CD4-positive, alpha-beta T cell treated with Interleukin-15 for 4 hours (primary cell): ENCODE data around the gene LBHD1.
A peak's percentile ranks its signal among the peaks of the same experiment; 100 is the strongest.
"Not testable (repeated sequence)": the region's sequence is repeated elsewhere in the genome, so short reads cannot be mapped to it uniquely, and the experiment has no call there.

ENCODE experiments used
- DNase-seq: peaks from one replicate; pipeline ENCODE4 v3.0.0-alpha.2; 2020; ENCODE audit warnings: low spot score

The LBHD1 gene

DNA sequence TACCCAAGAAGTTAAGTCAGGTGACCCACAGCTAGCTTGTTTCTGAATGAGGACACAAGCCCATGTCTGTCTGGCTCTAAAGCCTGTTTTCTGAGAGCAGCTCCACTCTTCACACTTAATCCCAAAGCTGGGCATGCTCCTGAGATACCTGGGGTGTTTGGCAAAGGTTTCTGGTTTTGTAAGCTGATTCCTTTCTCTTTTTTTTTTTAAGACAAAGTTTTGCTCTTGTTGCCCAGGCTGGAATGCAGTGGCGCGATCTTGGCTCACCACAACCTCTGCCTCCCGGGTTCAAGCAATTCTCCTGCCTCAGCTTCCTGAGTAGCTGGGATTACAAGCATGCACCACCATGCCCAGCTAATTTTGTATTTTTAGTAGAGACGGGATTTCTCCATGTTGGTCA, 21.6 kb upstream of the LBHD1 start:
- not testable (repeated sequence) for DNase-seq

DNA sequence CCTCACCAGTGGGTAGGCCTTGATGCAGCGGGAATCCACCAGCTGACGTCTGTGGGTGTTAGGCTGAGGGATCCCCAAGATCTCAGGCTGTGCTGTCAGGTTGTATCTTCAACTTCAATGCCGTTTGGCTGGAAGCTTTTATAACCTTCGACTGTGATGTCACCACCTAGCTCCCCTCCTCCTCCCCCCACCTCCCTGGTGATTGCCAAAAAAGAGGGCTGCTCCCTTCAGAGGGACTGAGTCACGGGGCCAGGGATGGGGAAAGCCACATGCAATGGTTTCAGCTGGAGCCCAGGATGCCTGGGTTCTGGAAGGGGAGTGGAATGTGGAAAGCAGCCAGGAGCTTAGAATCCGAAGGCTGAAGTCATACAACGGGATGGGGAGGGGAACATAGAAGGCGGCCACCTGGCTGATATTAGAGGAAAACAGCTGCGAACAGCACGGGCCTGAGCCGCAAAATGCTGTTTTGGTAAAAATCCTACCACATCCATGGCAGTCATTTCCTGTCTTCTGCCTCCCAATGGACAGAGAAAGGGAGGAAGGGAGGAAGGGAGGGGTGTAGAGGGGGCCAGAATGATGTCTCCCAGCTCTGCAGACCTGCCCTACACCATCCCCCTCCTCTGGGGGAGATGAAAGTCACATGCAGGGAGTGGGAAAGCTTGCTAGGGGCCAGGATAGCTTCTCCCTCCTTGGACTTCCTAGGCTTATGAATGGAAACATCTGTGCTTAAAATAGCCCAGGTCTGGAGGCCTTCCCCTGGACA, 17.5 kb upstream of the LBHD1 start, which contains the start of gene LRRN4CL:
Gene LRRN4CL (minus strand): TSS at position 110 of the 763 bp plus-strand sequence. CDS start 1,022 bp downstream, outside the sequence.
- DNase-seq, result no peak

DNA sequence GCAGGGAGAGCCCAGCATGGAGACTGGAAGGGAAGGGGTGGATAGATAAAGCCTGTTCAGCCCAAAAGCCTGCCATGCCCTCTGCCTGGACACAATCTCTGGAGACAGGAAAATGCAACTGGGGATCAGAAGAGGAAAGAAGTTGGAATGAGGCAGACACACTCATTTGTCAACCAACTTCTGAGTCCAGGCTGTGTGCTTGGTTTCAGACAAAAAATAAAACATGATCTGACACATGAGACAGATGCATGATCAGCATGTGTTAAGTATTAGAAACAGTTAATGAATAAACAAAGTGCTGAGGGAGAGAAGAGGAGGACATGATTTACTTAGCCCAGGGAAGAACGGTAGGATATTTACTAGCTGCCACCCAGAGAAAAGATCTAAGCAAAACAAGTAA, 16.4 kb upstream of the LBHD1 start:
- DNase-seq, result no peak

DNA sequence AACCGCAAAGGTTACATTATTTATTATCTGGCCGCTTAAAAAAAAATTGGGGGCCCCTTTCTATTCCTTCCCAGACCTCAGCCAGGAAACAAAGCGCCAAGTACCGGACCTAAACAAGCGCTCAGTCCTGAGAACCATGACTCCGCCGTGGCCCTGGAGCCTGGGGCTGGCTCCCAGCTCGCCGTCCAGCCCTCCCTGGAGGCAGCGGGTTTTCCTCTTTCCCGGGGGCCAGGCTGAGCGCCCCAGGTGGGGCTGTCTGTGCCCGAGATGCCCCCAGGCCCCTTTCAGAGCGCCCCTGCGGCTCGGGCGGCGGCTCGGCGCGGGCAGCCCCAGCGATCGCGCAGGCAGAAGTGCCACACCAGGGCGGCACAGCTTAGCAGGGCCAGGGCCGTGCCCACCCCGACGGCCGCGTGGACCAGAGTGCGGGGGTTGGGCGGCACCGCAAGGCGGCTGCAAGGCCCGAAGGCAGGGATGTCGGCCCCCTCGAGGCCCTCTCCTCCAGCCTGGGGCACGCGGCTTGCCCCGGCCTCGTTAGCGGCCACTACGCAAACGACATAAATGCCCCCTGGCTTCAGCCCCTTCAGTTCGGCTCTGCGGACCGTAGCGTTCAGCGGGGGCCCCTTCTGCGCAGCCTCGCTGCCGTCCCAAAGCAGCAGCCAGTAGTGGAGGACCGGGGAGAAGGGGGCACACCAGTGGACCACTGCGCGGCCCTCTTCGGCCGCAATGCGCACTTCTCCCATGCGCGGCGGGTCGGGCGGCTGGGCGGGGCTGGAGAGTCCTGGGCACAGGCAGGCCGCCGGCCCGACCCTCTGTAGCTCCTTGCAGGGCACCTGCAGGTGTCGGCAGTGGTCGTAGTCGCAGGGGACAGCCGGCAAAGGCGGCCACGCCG, 15.7 kb upstream of the LBHD1 start:
- DNase-seq, result no peak

DNA sequence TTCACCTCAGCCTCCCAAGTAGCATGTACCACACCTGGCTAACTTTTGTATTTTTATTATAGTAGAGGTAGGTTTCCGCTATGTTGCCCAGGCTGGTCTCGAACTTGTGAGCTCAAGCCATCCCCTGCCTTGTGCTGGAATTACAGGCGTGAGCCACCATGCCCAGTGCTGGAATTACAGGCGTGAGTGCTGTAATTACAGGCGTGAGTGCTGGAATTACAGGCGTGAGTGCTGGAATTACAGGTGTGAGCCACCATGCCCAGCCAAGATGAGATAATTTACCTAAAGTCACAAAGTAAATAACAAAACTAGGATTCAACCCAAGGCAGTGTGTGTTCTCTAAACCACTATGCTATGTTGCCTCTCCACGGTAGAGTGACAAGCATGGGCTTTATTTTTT, 10.5 kb upstream of the LBHD1 start:
- no peak for DNase-seq

- peak; percentile 51 for DNase-seq
Measured at GRCh38 chr11:62680825-62681240, 8.8 kb upstream of the LBHD1 start.

DNA sequence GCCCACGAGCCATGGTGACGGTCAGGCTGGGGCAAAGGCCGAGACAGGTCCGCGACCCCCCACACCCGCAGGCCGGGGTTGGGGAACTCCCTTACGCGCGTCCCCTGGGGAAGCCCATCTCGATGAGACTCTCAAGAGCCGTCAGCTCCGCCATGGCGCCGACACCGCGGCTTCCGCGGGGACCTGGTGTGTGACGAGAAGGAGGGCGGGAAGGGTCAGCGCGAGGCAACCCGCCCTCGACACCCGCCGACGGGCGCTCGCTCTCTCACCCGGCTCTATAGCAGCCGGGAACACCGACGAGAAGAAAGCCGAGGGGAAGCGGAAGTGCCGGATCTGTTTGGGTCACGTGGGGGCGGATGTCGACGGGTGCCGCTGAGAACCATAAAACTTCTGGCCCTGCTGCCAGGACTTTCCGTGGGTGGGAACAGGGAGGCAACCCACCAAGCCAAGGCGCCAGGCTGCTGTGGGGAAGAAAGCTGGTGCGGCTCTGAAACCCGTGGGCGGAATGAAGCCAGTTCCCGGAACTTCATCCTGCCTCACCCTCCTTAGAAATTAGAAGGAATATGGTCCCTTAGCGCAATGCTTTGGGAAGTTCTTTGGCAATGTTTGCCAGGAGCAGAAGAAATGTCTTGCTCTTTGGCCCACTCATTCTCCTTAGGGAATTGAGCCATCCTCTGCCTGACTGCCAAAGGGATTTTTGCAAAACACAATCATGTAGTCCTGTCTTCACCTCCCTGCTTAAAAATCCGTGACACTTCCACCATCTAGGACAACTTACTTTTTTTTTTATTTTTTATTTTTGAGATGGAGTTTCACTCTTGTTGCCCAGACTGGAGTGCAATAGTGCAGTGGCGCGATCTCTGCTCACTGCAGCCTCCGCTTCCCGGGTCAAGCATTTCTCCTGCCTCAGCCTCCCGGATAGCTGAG, 7.0 kb upstream of the LBHD1 start, which contains the start of gene UBXN1:
Gene UBXN1 (minus strand): TSS at position 304 of the 927 bp plus-strand sequence. CDS start 150 bp downstream, at position 154.
- peak; percentile 85 for DNase-seq

DNA sequence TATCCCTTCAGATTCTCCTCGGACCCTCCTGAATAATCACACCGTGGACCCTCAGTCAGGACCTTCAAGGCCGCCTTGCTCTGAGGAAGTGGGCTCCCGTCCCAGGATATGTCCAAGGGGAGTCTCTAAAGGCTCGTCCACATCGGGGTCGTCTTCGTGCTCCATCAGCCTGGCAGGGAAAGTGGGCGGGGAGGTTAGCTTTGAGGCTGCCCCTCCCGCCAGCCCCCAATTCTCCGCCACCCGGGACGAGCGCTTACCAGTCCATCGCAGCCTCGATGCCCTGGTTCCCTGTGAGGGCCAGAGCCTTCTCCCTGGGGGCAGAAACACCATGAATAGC, 6.3 kb upstream of the LBHD1 start:
- DNase-seq, result no peak

GRCh38 chr11:62677714-62678113, 5.6 kb upstream of the LBHD1 start:
- no peak for DNase-seq

GRCh38 chr11:62677156-62677555, 5.1 kb upstream of the LBHD1 start:
- no peak for DNase-seq

- no peak for DNase-seq
Measured at GRCh38 chr11:62676698-62677097, 4.6 kb upstream of the LBHD1 start.

DNA sequence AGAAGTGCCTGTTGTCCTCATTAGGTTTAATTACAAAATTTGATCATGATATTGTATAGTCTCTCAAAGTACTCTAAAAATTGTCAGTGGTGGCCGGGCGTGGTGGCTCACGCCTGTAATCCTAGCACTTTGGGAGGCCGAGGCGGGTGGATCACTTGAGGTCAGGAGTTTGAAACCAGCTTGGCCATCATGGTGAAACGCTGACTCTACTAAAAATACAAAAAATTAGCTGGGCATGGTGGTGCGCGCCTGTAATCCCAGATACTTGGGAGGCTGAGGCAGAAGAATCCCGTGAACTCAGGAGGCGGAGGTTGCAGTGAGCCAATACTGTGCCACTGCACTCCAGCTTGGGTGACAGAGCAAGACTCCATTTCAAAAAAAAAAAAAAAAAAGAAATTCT, 3.3 kb upstream of the LBHD1 start:
- not testable (repeated sequence) for DNase-seq

DNA sequence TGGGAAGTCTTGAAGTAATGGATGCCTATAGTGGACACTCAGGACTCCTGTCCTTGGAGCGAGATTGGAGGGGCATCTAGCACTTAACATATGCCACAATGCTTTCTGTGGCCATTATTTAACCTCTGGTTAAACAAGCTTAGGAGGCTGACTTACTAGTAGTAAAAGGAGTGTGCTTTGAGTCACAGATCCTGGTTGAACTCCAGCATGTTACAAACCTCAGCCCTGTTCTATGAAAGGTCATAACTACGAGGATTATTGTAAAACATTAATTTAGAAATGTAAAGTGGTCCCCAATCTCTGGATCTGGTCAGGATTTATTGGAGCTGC, 1.1 kb upstream of the LBHD1 start:
- DNase-seq, result no peak

- DNase-seq, result no peak
Measured at GRCh38 chr11:62671236-62671607, 845 bp downstream of the LBHD1 start.

DNA sequence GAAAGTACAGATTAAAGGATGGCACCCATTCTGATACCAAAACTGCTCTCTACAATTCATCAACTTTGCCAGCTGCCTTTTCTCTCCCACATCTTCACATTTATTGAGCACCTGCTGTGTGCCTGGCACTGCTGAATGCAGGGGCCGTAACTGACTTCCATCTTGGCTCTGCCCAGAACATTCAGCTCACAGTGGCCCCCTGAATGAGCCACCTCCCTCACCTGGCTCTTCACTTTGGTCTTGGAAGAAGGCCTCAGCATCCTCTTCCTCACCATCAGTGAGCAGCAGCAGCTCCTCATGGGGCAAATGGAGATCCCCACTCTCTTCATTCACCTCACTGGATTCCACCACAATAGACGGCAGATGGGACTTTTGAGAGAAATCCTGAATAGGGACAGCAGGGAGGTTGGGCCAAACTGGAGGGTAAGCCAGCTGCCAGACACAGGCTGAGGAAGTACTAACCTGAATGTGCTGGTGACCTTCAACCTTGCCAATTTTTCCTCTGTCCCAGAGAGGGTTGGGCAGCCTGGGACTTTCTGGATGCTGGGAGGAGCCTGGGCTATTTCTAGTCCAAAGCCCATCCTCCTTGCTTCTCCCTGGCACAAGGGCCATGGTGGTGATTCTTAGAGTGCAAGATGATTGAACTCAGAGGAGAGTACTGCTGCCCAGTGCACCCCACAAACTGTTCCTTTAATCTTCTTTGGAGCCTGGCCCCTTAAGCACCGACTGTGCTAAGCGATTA, 2.5 kb downstream of the LBHD1 start:
- DNase-seq, result no peak

GRCh38 chr11:62667460-62667859, 4.6 kb downstream of the LBHD1 start:
- DNase-seq, result no peak

DNA sequence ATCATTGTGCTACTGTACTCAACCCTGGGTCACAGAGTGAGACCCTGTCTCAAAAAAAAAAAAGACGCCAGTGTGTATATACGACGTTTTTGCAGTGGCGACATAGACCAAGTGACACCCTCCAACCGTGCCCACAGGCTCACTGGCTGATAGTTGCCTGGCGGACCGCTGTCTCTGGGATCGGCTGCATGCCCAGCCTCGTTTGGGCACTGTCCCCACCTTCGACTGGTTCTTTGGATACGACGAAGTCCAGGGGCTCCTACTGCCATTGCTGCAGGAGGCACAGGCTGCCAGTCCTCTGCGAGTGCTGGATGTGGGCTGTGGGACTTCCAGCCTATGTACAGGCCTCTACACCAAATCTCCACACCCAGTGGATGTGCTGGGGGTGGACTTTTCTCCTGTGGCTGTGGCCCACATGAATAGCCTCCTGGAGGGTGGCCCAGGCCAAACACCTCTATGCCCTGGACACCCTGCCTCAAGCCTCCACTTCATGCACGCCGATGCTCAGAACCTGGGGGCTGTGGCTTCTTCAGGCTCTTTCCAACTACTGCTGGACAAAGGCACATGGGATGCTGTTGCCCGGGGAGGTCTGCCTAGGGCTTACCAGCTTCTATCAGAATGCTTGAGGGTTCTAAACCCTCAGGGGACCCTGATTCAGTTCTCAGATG, 5.7 kb downstream of the LBHD1 start:
- DNase-seq, result no peak

DNA sequence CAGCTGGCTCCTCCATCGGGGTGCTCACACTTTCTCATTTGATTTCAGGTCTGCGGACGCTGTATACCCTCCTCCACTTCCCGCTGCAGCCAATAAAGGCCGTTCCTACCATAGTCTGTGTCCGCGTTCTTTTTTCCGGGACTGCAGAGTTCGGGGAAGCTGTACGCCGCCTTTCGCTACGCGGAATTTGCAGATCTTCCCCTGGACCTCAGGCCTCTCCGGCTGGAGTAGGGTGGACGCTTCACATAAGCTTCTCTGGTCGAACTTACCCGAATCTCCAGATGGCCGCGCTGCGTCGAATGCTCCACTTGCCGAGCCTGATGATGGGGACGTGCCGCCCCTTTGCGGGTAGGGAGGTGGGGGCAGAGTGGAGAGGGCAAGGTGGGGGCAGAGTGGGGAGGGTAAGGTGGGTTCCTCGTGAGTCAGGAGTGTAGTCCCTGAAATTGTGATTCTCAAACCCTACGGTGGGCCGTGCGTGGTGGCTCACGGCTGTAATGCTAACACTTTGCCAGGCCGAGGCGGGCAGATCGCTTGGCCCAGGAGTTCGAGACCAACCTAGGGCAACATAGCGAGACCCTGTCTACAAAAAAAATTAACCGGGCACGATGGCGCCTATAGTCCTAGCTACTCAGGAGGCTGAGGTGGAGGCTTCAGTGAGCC, 6.3 kb downstream of the LBHD1 start:
- peak; percentile 72 for DNase-seq

DNA sequence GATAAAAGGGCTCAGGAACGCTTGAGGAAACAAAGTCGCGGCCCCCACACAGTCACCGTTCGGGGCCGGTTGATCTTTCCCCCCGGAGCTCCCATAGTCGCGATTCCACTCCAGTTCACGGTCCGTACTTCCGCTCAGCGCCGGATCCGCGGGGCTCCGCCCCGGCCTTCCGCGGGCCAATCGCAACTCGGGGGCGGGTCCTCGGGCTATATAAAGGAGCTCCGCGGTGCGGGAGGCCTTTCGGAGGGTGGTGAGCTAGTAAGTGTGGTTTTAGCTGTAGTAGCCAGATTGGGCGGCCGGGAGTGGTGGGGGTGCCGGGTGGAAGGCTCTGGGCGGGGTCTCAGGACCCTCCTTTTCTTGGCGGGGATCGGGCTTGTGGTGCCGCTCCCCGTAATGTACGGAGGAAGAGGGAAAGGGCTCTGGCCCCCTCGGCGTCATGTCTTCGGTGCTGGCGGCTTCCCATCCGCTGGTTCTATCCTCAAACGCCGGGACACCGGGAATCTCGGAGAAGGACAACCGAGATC, 6.9 kb downstream of the LBHD1 start, which contains the start of the genes C11orf98 and CSKMT:
Gene C11orf98 (minus strand): TSS at position 136 of the 524 bp plus-strand sequence. CDS start 41 bp downstream, at position 95.
Gene CSKMT (plus strand): TSS at position 238 of the 524 bp plus-strand sequence. CDS start 568 bp downstream, outside the sequence.
- peak; percentile 96 for DNase-seq
